CD4-positive, alpha-beta T cell treated with Interleukin-4 for 1 hour (primary cell): ENCODE data around the gene SIT1.
"Not testable (repeated sequence)": the region's sequence is repeated elsewhere in the genome, so short reads cannot be mapped to it uniquely, and the experiment has no call there.

Experiments used
- DNase-seq, 2 donors: peaks; one replicate each; pipeline ENCODE4 v3.0.0-alpha.2; 2020 to 2022

The SIT1 gene

GRCh38 chr9:35635730-35636129 lies 15.0 kb downstream of the SIT1 start:
- DNase-seq = no peak

GRCh38 chr9:35629597-35629996 lies 21.1 kb downstream of the SIT1 start:
- no peak for DNase-seq

- DNase-seq = no peak
These were observed 22.2 kb downstream of the SIT1 start for GRCh38 chr9:35628389-35628991.

GRCh38 chr9:35627575-35627974 lies 23.2 kb downstream of the SIT1 start:
- no peak for DNase-seq

GRCh38 chr9:35619800-35620158 lies 31.0 kb downstream of the SIT1 start:
- peak in 1 of 2 donors; percentile 56 for DNase-seq

GRCh38 chr9:35618854-35619799 lies 31.6 kb downstream of the SIT1 start:
- DNase-seq = peak; percentile 65 to 71

- DNase-seq = peak in 1 of 2 donors; percentile 48
These were observed 32.4 kb downstream of the SIT1 start, which contains the start of gene CD72 for GRCh38 chr9:35618325-35618727. Gene CD72, minus strand, starts transcription at chr9:35618413. Its CDS starts 110 bp downstream, at chr9:35618303.

- DNase-seq = no peak
These were observed 33.2 kb downstream of the SIT1 start for GRCh38 chr9:35617548-35617947.

- peak; percentile 82 to 87 for DNase-seq
These were observed 33.9 kb downstream of the SIT1 start for GRCh38 chr9:35616681-35617459.

GRCh38 chr9:35615981-35616680 lies 34.6 kb downstream of the SIT1 start:
- no peak for DNase-seq

GRCh38 chr9:35612843-35613242 lies 37.9 kb downstream of the SIT1 start:
- DNase-seq = no peak

GRCh38 chr9:35612066-35612465 lies 38.7 kb downstream of the SIT1 start:
- not testable (repeated sequence) for DNase-seq

- peak; percentile 68 to 70 for DNase-seq
These were observed 39.4 kb downstream of the SIT1 start for GRCh38 chr9:35611230-35611797.

- no peak for DNase-seq
These were observed 40.9 kb downstream of the SIT1 start for GRCh38 chr9:35609820-35610163.

- DNase-seq = no peak
These were observed 41.5 kb downstream of the SIT1 start for GRCh38 chr9:35609001-35609819.

GRCh38 chr9:35608221-35608620 lies 42.5 kb downstream of the SIT1 start:
- no peak for DNase-seq

GRCh38 chr9:35606726-35607125 lies 44.0 kb downstream of the SIT1 start:
- DNase-seq = no peak

- no peak for DNase-seq
These were observed 44.6 kb downstream of the SIT1 start for GRCh38 chr9:35606138-35606504.

- DNase-seq = peak in 1 of 2 donors; percentile 26
These were observed 45.2 kb downstream of the SIT1 start for GRCh38 chr9:35605351-35606137.

GRCh38 chr9:35604578-35605350 lies 46.0 kb downstream of the SIT1 start, which contains the start of gene TESK1:
Gene TESK1, plus strand, starts transcription at chr9:35605262. Its CDS starts 358 bp downstream, at chr9:35605620.
- peak; percentile 81 to 84 for DNase-seq
